ENCODE measurements around the gene CRYL1. TPM values are rescaled to one million over a fixed set of nuclear protein-coding genes. Genes with fewer than 3 reads are reported as not detected.

The CRYL1 gene
- total RNA-seq, 1 experiment from 2014 or later: 2.9 TPM

- TF ChIP-seq ATF6 (CRISPR knock-in tag; IDR thresholded peaks at IDR 0.05) (no peak), ZNF512 (CRISPR knock-in tag; IDR thresholded peaks at IDR 0.05; ENCODE audit: borderline replicate concordance) (no peak), ERG (CRISPR knock-in tag; IDR thresholded peaks at IDR 0.05) (no peak), ETV6 (CRISPR knock-in tag; IDR thresholded peaks at IDR 0.05) (no peak), E2F5 (CRISPR knock-in tag; IDR thresholded peaks at IDR 0.05) (no peak), SMAD4 (CRISPR knock-in tag; IDR thresholded peaks at IDR 0.05) (no peak)
Observed at GRCh38 chr13:20400774-20401173, 124.9 kb downstream of the CRYL1 start (continued).

GRCh38 chr13:20399961-20400360 is 125.7 kb downstream of the CRYL1 start:
- ChIA-PET CTCF (no interaction called here), POLR2A (no interaction called here)
- DNase-seq (ENCODE audit: low spot score) (no peak), ATAC-seq (no peak)
- no peaks in the 10 kb centered on the region for H3K4me1 Mint-ChIP-seq
- no peak overlapping the region for H3K27ac Mint-ChIP-seq
- no peaks in the 10 kb centered on the region for H3K36me3 Mint-ChIP-seq
- TF ChIP-seq AFF4 (CRISPR knock-in tag; IDR thresholded peaks at IDR 0.05; ENCODE audit: borderline replicate concordance): no peak
- TF ChIP-seq ZNF317 (CRISPR knock-in tag; IDR thresholded peaks at IDR 0.05; ENCODE audit: borderline replicate concordance, low read depth): no peak
- TF ChIP-seq ERG (CRISPR knock-in tag; IDR thresholded peaks at IDR 0.05): no peak
- TF ChIP-seq ZNF532 (CRISPR knock-in tag; IDR thresholded peaks at IDR 0.05; ENCODE audit: borderline replicate concordance): no peak
- no peak for TF ChIP-seq ATF2 (CRISPR knock-in tag; IDR thresholded peaks at IDR 0.05; ENCODE audit: borderline replicate concordance, low read depth)
- no peak for TF ChIP-seq ELF4 (CRISPR knock-in tag; IDR thresholded peaks at IDR 0.05; ENCODE audit: low read depth)
- TF ChIP-seq KAT7 (CRISPR knock-in tag; IDR thresholded peaks at IDR 0.05; ENCODE audit: borderline replicate concordance): no peak
- no peak for TF ChIP-seq TEAD1 (CRISPR knock-in tag; IDR thresholded peaks at IDR 0.05)
- H3K9me3 Mint-ChIP-seq: peaks cover 7% of the 10 kb centered on the region
- no peak overlapping the region for H3K4me3 Mint-ChIP-seq
- no peaks in the 10 kb centered on the region for H3K27me3 Mint-ChIP-seq (ENCODE audit: low read depth)

All from WTC11 (cell line).